HepG2 (cell line): Measurements from ENCODE around the gene MST1. TPM values are rescaled to one million over a fixed set of nuclear protein-coding genes. Genes with fewer than 3 reads are reported as not detected.
A peak's percentile ranks its signal among the peaks of the same experiment; 100 is the strongest.

Experiments used
- CBX2 ChIP-seq, 2 experiments: fragments of 200-600 bp in 1 of 2; sonication (generic); formaldehyde crosslinking in 1 of 2; IDR thresholded peaks; 2 replicates each; pipeline versions ENCODE4 v1.7.0 to v1.8.1; 2018 to 2022; ENCODE audit warnings: low read depth in 2 of 2, low read length in 1 of 2, mild to moderate bottlenecking in 1 of 2, missing genetic modification reagents in 1 of 2
- ELF4 ChIP-seq: sonication (generic); formaldehyde crosslinking; IDR thresholded peaks from 2 replicates; pipeline ENCODE4 v1.5.0; 2020; ENCODE audit warnings: missing genetic modification reagents, mild to moderate bottlenecking, moderate library complexity, borderline replicate concordance
- FOXJ3 ChIP-seq: sonication (generic); formaldehyde crosslinking; IDR thresholded peaks from 2 replicates; pipeline ENCODE4 v1.4.0; 2020; ENCODE audit warnings: missing genetic modification reagents, mild to moderate bottlenecking, borderline replicate concordance
- KAT2B ChIP-seq: fragments of 150-350 bp; IDR thresholded peaks from 2 replicates; pipeline ENCODE4 v1.6.1; 2014; ENCODE audit warnings: low read depth, low read length, borderline replicate concordance
- NFATC3 ChIP-seq: sonication (generic); formaldehyde crosslinking; IDR thresholded peaks from 2 replicates; pipeline ENCODE4 v1.5.1; 2020; ENCODE audit warnings: mild to moderate bottlenecking, missing genetic modification reagents
- POLR2A ChIP-seq, 2 experiments: IDR thresholded peaks; 2 replicates each; pipeline ENCODE4 v1.6.1; 2011; ENCODE audit warnings: low read depth in 2 of 2, low read length in 2 of 2, mild to moderate bottlenecking in 1 of 2, moderate library complexity in 1 of 2; ENCODE audit not compliant: insufficient read depth in 1 of 2
- RARA ChIP-seq: IDR thresholded peaks from 2 replicates; pipeline ENCODE4 v1.6.1; 2016; ENCODE audit warnings: missing genetic modification reagents, missing compliant biosample characterization
- SRSF9 ChIP-seq: fragments of 200-400 bp; formaldehyde crosslinking; IDR thresholded peaks from 2 replicates; pipeline ENCODE4 v1.6.1; 2018; ENCODE audit warnings: borderline replicate concordance, mild to moderate bottlenecking, low read depth, low read length; ENCODE audit not compliant: insufficient read depth, poor library complexity, severe bottlenecking
- STAT6 ChIP-seq: sonication (generic); formaldehyde crosslinking; IDR thresholded peaks from 2 replicates; pipeline ENCODE4 v1.4.0; 2020; ENCODE audit warnings: missing genetic modification reagents, mild to moderate bottlenecking, borderline replicate concordance
- TGIF2 ChIP-seq: IDR thresholded peaks from 2 replicates; pipeline ENCODE4 v1.6.1; 2016; ENCODE audit warnings: control low read depth, missing compliant biosample characterization
- ZBTB21 ChIP-seq: sonication (generic); formaldehyde crosslinking; IDR thresholded peaks from 2 replicates; pipeline ENCODE4 v1.4.0; 2020; ENCODE audit warnings: missing genetic modification reagents
- ZMYM2 ChIP-seq: sonication (generic); formaldehyde crosslinking; IDR thresholded peaks from 2 replicates; pipeline ENCODE4 v1.8.0; 2022; ENCODE audit warnings: mild to moderate bottlenecking, missing genetic modification reagents
- ZNF10 ChIP-seq: sonication (generic); formaldehyde crosslinking; IDR thresholded peaks from 2 replicates; pipeline ENCODE4 v1.4.0; 2020; ENCODE audit warnings: mild to moderate bottlenecking, low read depth, missing genetic modification reagents, borderline replicate concordance
- ZNF317 ChIP-seq: sonication (generic); formaldehyde crosslinking; IDR thresholded peaks from 2 replicates; pipeline ENCODE4 v1.5.0; 2020; ENCODE audit warnings: mild to moderate bottlenecking, missing genetic modification reagents
- ZNF576 ChIP-seq: sonication (generic); formaldehyde crosslinking; IDR thresholded peaks from 2 replicates; pipeline ENCODE4 v1.4.0; 2020; ENCODE audit warnings: mild to moderate bottlenecking, missing genetic modification reagents
- ZNF589 ChIP-seq: sonication (generic); formaldehyde crosslinking; conservative IDR thresholded peaks from 2 replicates; pipeline ENCODE4 v1.8.0; 2022; ENCODE audit warnings: mild to moderate bottlenecking, moderate library complexity, missing genetic modification reagents
- ZNF670 ChIP-seq: sonication (generic); formaldehyde crosslinking; IDR thresholded peaks from 2 replicates; pipeline ENCODE4 v1.8.0; 2022; ENCODE audit warnings: mild to moderate bottlenecking, missing genetic modification reagents, borderline replicate concordance
- ZNF777 ChIP-seq: sonication (generic); formaldehyde crosslinking; IDR thresholded peaks from 2 replicates; pipeline ENCODE4 v1.4.0; 2020; ENCODE audit warnings: missing genetic modification reagents
- ZXDC ChIP-seq: sonication (generic); formaldehyde crosslinking; IDR thresholded peaks from 2 replicates; pipeline ENCODE4 v1.5.0; 2020; ENCODE audit warnings: mild to moderate bottlenecking, missing genetic modification reagents
- polyA plus RNA-seq, 8 experiments: library from polyadenylated mRNA; depleted of rRNA in 3 of 8; stranded (reverse) in 7 of 8; unstranded in 1 of 8; fragments of >200 nt; fragmentation: Illumina TruSeq in 4 of 8; extraction: Trizol in 4 of 8; gene quantifications; 2 replicates each; pipeline versions ENCODE4 v1.2.1 to v1.2.3, GENCODE V29; 2011 to 2016; ENCODE audit warnings: low read depth in 4 of 8, missing spikeins in 1 of 8, mixed read lengths in 1 of 8; ENCODE audit not compliant: insufficient read depth in 1 of 8
- total RNA-seq, 5 experiments: library from RNA; depleted of rRNA; stranded (reverse); fragments of >200 nt; fragmentation: Illumina TruSeq; extraction: Trizol; gene quantifications; 2 replicates each; pipeline ENCODE4 v1.2.3, GENCODE V29; 2016; ENCODE audit warnings: low read depth in 1 of 5
- TF ChIP-seq, protein P1 (sequence below), 2 experiments: sonication (generic) in 1 of 2; formaldehyde crosslinking in 1 of 2; IDR thresholded peaks; 2 replicates each; pipeline versions ENCODE4 v1.4.0 to v1.6.1; 2018 to 2020; ENCODE audit warnings: missing genetic modification reagents in 2 of 2, borderline replicate concordance in 1 of 2, low read depth in 1 of 2, mild to moderate bottlenecking in 1 of 2, missing biosample characterization in 1 of 2
- TF ChIP-seq, protein P2 (sequence below): sonication (generic); IDR thresholded peaks from 2 replicates; pipeline ENCODE4 v1.6.1; 2016; ENCODE audit warnings: low read depth, borderline replicate concordance

Gene MST1
- total and polyA plus RNA-seq, 2 of the 13 experiments (the other 11 are each of a cell fraction or from before 2014, with no cell fraction given) = 189 to 452 TPM

DNA sequence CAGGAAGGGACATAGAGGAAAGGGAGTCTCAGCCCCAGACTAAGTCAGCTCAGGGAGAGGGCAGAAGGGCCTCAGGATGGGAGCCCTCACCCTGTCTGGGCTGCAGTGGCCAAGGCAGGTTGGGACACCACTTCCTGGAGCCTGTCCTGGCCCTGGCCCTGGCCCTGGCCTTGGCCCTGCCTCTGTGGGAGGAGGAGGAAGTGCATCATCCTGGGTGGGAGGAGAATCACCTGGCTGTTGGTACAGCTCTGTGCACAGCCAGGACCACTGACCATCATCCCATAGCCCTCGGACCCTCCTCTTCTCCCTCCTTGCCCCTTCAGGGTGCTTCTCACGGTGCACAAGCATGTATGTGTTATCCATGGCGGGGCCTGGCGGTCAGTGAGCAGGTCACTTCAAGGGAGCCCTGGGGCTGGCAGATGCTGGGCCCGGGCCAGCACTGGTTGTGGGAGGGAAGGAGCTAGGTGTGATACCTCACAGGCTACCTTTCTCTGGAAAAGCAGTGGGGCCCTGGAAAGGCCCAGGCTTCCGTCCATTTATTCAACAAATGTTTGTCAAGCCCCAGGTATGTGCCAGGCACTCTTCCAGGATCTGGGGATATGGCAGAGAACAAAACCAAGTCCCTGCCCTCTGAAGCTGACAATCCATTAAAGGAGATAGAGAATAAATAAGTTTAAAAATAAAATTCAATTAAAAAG is 23.3 kb downstream of the MST1 start (continued):
- TF ChIP-seq CBX2 (IDR thresholded peaks at IDR 0.05; ENCODE audit: low read depth, low read length) (no peak), CBX2 (CRISPR knock-in tag; IDR thresholded peaks at IDR 0.05; ENCODE audit: low read depth) (no peak), ZXDC (no peak), SRSF9 (no peak), ZNF589 (CRISPR knock-in tag) (no peak), TGIF2 (CRISPR knock-in tag) (no peak), ZNF777 (CRISPR knock-in tag) (no peak), NFATC3 (CRISPR knock-in tag) (no peak), ELF4 (CRISPR knock-in tag) (no peak), ZBTB21 (no peak), ZMYM2 (CRISPR knock-in tag) (no peak), KAT2B (no peak), RARA (CRISPR knock-in tag) (peak; percentile 96), STAT6 (CRISPR knock-in tag) (no peak), ZNF317 (CRISPR knock-in tag) (no peak), ZNF10 (CRISPR knock-in tag) (no peak), POLR2A (IDR thresholded peaks at IDR 0.05; ENCODE audit: insufficient read depth in 1 of 2, low read depth in 2 of 2, low read length in 2 of 2) (no peak), ZNF670 (CRISPR knock-in tag) (no peak), FOXJ3 (CRISPR knock-in tag) (no peak), ZNF576 (CRISPR knock-in tag) (no peak)
- TF ChIP-seq, protein P1, sequence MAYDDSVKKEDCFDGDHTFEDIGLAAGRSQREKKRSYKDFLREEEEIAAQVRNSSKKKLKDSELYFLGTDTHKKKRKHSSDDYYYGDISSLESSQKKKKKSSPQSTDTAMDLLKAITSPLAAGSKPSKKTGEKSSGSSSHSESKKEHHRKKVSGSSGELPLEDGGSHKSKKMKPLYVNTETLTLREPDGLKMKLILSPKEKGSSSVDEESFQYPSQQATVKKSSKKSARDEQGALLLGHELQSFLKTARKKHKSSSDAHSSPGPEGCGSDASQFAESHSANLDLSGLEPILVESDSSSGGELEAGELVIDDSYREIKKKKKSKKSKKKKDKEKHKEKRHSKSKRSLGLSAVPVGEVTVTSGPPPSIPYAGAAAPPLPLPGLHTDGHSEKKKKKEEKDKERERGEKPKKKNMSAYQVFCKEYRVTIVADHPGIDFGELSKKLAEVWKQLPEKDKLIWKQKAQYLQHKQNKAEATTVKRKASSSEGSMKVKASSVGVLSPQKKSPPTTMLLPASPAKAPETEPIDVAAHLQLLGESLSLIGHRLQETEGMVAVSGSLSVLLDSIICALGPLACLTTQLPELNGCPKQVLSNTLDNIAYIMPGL (CRISPR knock-in tag; IDR thresholded peaks at IDR 0.05; ENCODE audit: borderline replicate concordance in 1 of 2, low read depth in 1 of 2) = no peak
- TF ChIP-seq, protein P2, sequence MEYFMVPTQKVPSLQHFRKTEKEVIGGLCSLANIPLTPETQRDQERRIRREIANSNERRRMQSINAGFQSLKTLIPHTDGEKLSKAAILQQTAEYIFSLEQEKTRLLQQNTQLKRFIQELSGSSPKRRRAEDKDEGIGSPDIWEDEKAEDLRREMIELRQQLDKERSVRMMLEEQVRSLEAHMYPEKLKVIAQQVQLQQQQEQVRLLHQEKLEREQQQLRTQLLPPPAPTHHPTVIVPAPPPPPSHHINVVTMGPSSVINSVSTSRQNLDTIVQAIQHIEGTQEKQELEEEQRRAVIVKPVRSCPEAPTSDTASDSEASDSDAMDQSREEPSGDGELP = peak; percentile 76; the same call in 1 of the 2 replicates
